DMS53 (cell line): ENCODE results near the gene SLC15A4.
"Not testable (repeated sequence)": the region's sequence is repeated elsewhere in the genome, so short reads cannot be mapped to it uniquely, and the experiment has no call there.

Experiments used
- DNase-seq: peaks from one replicate; lab custom pipeline; 2025; lab: John Stamatoyannopoulos, UW

Gene SLC15A4

DNA sequence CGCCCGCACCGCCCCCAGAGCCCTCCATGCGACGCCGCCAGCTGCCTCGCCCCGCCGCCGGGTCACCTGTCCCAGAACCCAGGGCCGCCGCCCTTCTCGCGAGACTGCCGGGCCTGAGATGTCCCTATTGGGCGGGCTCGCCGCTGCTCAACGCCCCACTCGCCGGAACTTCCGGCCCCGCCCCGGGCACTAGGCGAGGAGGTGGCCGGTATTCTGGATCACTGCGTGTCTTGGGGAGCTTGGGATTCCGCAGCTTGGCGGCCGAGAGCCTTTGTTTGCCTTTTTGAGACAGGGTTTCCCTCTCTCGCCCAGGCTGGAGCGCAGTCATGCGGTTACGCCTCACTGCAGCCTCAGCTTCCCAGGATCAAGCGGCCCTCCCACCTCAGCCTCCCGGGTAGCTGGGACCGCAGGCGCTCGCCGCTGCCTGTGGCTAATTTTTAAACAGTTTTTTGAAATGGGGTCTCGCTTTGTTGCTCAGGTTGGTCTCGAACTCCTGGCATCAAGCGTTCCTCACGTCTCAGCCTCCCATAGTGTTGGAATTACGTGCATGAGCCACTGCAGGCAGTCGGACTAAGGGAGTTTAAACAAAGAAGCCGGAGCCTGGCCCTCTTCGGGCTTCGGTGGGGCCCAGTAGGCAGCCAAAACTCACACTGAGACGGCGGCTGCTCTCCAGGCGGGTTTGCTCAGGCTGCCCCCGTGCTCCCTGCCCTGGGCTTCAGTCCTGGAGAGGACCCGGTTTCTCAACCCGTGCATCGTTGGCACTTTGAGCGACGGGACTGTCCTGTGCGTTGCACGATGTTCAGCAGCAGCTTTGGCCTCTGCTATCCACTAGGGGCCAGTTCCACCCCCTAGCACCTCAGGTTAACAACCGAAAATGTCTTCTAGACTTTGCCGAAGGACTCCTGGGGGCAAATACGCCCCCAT is at the start of gene SLC15A4:
SLC15A4 (minus strand) TSS at position 43 of the 924 bp plus-strand sequence; CDS start at position 28, 15 bp downstream.
- peak; percentile 98 for DNase-seq

DNA sequence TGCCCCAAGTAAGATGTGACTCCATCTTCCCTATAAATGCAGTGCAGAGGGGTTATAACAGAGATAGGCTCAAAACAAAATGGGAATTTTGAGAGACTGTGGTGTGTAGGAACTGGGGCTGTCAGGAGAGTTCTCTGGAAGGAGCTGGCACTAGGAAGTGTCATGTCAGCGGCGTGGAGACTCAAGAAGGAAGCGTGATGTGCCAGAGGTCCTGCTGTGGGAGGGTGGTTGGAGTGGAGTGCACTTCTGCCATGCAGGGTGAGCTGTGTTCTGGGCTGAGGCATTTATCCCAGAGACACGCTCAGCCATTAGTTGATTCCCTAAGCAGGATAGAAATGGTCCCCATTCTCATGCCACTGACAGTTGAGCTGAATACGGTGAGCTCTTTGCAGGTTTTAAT is 48.5 kb upstream of the SLC15A4 start:
- DNase-seq = no peak

DNA sequence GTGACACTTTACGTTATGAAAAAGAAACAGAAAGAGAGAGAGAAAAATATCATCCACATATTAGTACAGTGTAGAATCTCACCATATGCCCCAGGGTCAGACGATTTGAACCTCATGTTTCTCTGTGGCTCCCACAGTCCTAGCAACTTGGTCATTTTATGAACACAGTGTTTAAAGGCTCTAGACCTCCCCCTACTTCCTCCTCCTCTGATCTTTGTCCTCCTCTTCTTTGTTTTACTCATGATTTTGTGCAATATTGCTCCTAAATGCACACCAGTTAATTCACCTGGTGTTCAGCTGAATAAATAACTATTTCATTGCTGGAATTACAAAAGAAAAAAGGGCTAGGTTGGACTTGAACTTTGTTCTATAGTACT is 47.7 kb upstream of the SLC15A4 start:
- no peak for DNase-seq

DNA sequence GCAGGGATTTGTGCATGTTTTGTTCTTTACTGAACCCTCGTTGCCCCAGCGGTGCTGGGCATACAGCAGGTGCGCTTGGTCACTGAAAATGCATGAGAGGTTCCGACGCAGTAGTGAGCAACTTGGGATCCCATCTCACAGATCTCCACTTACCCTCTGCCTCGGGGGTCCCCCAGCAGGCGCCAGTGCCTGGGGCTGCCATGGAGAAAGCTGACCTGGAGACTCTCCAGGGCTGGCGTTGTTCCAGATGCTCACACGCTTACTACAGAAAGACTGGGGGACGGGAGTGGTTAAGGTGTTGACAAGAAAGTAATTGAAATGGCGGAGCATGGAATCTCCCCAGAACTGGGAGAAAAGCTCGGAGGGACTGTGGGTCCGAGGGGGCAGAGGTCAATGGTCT is 43.7 kb upstream of the SLC15A4 start:
- DNase-seq = no peak

DNA sequence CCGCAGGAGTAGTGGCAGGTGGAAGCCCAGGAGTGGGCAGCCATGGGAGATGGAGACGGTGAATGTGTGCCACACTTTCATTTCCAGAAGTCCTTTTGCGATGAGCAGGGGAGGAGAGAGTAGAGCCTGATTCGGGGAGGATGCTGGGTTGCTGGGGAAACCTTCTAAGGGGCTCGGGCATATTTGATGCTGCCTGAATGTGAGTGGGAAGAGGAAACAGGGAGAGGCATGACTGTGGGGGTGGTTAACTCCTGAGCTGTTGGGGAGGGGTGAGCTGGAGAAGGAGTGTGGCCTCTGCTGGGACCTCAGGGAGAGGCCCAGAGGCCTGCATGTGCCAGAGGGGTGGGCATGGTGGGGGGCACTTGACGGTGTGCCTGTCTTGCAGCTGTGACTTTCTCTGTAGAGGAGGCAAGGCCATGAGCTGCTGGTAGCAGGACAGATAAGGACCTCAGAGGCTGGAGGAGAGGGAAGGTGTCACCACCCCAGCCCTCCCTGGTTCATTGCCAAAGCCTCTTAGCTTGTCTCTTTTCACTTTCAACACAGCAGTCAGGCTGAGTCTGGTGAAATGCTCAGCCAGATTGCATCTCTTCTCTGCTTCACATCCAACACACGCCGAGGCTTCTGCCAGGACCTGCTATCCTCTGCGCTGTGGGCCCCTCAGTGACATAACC is 40.9 kb upstream of the SLC15A4 start:
- no peak for DNase-seq

DNA sequence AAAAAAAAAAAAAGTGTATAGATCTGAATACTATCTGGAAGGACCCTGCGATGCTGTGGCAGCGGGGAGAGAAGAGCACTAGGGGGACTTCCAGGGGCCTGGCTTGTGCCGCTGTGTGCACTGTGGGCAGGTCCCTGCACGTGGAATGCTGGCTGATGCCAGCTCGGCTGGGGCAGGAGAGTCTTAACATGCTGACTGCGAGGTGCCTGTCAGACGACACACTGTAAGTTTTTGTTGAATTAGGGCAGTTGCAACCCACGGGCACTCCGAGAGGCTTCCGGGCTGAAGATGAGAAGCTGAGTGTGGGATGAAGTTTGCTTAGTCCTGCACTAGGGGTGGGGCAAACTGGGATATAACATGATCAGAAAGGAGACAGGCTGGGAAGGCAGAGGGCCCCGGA is 40.2 kb upstream of the SLC15A4 start:
- no peak for DNase-seq

DNA sequence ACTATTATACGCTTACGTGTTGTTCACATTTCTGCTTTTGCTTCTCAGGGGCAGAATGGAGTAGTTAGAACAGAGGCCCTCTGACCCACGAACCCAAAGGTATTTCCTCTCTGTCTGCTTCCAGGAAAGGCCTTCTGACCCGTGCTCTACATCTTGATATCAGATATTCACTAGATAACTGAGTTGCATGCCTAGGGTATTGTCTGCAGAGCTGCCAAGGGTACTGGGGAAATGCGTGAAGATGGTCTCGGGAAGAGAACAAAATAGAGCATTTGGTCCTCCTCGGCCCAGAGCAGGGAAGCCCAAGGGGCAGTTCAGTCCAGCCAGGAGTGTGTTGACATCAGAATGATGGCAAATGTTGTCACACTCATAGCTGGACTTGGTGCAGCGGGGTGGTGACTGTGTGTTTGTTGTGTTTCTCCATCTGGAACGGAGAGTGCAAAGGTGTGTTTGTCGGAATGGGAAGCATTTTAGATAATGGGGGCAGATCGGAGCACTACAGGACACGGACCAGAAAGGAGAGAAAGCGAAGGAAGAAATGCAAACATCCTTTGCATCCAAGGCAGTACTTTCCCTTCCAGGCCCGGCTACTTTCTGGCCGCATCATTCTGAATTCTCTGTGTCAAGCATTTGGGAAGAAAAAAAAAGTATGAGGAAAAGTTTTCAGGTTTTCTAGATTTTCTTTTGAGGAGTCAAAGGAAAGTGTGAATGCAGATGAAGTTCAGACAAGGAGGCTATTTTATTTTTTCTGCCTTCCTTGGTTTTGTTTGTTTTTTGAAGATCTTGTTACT is 37.7 kb upstream of the SLC15A4 start:
- DNase-seq = no peak

DNA sequence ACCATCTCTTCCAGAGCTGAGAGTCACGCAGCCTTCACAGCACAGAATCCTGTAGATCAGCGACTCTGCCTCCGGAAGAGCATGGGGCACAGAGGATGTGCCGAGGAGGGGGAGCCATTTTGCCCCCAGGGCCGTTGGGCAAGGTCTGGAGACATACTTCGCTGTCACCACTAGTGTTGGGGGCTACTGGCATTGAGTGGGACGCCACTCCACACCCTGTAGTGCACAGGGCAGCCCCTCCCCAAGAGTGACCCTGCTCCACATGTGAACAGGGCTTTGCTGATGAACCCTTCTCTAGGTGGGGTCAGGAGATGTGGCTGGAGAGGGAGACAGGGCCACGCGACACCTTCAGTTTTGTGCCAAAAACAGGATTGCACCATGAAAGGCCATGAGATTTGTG is 35.6 kb upstream of the SLC15A4 start:
- no peak for DNase-seq

DNA sequence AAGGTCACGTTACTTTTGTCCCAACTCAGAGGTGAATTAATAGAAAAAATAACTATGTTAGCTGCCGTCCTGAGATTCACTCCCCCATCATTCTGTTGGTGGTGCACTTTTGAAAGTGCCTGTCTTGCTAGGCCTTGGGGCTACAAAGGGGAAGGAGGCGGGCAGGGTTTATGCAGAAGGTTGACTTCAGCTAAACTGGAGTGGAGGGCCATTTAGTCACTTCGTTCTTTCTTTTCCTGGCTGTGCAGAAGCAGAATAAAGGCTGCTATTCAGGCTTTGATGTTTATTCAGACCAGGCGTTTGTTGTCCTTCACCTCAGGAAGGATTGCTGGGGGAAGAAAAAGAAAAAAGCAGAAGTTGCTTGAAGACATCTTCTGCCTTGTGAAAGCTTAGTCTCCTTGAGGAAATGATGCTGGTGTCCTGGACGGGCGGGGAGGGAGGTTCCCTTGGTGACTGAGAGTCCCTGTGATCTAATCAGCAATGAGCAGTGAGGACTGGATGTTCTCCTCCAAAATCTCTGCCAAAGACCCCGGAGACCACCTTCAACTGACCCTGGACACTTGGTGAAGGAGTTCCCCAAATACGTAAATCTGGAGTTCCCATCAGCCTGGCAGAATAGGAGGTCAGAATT is 33.5 kb upstream of the SLC15A4 start:
- no peak for DNase-seq

DNA sequence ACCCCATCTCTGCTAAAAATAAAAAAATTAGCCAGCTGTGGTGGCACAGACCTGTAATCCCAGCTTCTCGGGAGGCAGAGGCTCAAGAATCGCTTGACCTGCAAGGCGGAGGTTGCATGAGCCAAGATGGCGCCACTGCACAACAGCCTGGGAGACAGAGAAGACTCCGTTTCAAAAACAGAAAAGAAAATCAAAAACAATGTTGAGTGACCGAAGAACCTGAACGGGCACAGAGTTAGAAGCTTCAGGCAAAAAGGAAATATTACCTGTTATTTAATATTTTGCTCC is 33.0 kb upstream of the SLC15A4 start:
- no peak for DNase-seq

DNA sequence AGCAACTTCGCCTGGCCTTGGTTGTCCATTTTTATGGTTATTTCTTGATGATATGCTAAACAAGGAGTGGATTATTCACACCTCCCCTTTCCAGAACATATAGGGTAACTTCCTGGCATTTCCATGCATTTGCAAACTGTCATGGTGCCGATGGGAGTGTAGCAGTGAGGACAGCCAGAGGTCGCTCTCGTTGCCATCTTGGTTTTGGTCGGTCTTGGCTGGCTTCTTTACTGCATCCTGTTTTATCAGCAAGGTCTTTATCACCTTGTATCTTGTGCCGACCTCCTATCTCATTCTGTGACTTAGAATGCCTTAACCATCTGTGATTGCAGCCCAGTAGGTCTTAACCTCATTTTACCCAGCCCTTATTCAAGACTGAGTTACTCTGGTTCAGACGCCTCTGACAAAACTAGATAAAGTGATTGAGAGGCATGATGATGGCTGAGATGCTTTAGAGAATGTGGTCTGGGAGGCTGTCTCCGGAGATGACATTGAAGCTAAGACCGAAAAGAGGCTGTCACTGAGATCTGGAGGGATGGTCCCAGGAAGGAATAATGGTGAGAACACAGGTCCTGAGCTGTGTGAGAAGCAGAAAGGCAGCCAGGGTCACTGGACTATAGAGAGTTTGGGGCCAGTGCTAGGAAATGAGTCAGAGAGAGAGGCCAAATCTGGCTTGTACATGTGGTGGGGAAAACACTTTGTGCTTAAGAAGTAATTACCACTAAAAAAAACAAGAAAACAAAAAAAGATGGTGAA is 32.5 kb upstream of the SLC15A4 start:
- no peak for DNase-seq

DNA sequence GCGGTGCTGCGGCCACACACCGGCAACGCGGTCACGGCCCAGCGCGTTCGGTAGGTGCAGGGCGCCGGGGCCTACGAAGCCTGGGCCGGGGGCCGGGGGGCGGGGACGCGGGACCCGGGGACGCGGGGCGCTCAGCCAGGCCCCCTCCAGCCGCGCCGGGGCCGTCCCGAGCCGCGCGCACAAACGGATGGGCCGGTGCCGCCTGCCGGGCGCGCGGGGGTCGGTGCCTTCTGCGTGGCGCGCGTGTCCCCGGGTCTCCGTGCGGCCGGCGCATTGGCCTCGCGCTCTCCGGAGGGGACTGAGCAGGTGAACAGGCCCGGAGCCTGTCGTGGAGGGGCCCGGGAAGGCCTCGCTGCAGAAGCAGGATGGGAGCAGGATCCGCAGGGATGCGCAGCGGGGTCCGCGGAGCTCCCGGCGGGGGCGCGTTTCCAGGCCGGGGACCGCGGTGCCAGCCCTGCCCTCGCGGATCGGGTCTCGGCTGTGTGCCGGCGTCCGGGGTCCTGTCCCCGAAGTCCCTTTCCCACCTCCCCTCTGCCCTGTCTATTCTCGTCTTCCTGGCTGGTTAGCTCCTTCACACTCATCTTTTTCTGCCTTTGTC is 29.9 kb upstream of the SLC15A4 start:
- DNase-seq = peak; percentile 25

DNA sequence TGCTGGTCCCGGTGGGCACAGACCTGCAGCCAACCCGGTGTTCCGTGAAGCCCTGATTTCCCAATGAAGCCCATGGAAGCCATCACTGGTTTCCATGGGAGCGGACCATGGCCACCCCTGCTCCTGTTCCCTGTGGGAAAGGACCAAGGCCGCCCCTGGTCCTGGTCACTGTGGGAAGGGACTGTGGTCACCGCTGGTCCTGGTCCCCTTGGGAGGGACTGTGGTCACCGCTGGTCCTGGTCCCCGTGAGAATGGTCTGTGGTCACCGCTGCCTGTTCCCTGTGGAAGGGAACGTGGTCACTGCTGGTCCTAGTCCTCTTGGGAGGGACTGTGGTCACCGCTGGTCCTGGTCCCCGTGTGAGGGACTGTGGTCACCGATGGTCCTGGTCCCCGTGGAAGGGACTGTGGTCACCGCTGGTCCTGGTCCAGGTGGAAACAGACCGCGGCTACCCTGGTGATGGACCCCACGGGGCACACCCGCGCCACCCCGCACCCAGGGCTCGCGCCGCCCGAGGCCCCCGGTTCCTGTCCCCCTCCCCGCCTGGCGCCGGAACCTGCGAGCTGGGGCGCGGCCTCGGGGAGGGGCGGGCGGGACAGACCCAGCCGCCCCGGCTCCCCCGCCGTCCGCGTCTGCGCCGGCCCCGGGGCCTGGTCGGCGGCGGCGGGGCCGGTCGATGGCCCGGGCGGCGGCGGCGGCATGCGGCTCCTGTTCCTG is 29.3 kb upstream of the SLC15A4 start, which contains the start of gene GLT1D1:
GLT1D1 (plus strand) TSS at position 594 of the 715 bp plus-strand sequence; CDS start at position 698, 104 bp downstream.
- DNase-seq = no peak

DNA sequence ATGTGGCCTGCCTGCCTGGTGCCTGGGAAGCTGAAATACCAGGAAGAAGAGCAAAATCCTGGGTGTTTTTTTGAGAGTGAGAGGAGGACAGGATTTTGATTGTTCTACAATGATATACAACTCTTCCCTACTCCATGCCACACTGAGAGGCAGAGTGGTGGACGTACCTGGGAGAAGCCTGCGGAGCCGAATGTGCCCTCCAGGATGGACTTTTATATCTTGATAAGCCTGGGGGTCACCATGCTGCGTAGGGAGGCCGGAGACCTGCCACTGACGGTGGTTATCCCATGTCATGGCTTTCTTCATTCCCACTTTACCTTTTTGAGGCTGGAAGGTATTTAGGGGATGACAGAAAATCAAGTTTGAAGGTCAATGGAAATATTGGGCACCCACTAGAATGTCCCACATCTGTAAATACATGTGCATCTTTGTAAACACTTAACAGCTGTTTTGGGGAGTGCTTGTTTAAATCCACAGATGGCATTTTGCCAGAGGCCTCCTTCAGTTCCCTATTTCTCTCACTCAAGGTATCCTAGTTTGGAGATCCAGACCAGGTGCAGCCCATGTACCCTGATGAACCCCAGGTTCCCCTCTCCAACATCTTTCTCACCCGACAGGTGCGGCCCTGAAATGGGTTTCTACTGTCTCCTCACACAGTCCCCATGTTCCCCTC is 28.4 kb upstream of the SLC15A4 start:
- DNase-seq = no peak

DNA sequence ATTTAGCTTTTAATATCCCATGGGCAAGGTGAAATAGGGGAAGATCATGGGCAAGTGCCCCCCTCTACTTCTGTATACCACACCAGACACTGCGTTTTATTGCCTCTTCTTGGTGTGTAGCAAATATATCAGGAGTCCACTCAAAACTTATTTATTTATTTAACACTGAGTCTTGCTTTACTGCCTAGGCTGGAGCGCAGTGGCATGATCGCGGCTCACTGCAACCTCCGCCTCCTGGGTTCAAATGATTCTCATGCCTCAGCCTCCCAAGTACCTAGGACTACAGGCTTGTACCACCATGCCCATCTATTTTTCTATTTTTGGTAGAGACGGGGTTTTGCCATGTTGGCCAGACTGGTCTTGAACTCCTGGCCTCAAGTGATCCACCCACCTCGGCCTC is 27.7 kb upstream of the SLC15A4 start:
- DNase-seq = not testable (repeated sequence)

DNA sequence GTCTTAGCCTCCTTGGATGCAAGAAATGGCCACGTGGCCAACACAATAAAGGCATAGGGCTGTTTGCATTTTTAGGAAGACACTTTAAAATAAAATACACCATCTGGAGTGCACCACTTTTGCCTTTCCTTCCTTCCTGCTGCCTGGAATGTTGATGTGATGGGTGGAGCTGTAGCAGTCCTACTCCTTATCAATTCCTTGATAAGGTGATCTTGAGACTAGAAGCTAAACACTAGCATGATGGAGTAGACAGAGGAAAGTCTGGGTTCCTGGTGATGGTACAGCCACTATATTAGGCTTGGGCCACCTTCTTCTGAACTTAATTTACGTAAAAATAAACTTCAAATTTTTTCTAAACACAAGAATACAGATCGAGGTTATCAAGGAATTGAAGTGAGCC is 26.6 kb upstream of the SLC15A4 start:
- DNase-seq = no peak

DNA sequence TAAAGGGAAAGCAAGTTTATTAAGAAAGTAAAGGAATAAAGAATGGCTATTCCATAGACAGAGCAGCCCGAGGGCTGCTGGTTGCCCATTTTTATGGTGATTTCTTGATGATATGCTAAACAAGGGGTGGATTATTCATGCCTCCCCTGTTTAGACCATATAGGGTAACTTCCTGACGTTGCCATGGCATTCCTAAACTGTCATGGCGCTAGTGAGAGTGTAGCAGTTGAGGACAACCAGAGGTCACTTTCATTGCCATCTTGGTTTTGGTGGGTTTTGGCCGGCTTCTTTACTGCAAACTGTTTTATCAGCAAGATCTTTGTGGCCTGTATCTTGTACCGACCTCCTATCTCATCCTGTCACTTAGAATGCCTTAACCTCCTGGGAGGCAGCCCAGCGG is 26.0 kb upstream of the SLC15A4 start:
- not testable (repeated sequence) for DNase-seq

DNA sequence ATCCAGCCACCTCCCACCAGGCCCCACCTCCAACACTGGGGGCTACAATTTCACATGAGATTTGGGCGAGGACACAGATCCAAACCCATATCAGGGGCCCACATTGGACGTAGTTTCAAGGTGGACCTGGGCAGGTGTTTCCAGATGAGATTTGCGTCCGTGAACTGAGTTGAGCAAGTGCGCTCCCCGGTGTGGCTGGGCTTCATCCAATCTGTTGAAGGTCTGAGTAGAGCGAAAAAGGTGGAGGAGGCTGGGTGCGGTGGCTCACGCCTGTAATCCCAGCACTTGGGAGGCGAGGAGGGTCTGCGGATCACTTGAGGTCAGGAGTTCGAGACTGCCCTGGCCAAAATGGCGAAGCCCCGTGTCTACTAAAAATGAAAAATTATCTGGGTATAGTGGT is 24.6 kb upstream of the SLC15A4 start:
- no peak for DNase-seq

DNA sequence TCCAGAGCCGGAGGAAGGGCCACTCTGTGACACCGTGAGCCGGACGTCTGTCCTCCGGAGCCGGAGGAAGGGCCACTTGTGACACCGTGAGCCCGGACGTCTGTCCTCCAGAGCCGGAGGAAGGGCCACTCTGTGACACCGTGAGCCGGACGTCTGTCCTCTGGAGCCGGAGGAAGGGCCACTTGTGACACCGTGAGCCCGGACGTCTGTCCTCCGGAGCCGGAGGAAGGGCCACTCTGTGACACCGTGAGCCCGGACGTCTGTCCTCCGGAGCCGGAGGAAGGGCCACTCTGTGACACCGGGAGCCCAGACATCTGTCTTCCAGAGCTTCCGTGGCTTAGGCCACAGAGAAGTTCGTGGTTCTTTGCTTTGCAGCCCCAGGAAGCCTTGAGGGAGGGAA is 22.9 kb upstream of the SLC15A4 start:
- not testable (repeated sequence) for DNase-seq
